K562 (cell line): ENCODE data around the gene TLL1. TPM values are rescaled to one million over a fixed set of nuclear protein-coding genes. Genes with fewer than 3 reads are reported as not detected.

ENCODE experiments used
- ATAC-seq: fragments of 200-7000 bp; cut with Tn5 transposase; 3 replicates; pipeline ENCODE4 v1.9.1; 2020; ENCODE audit warnings: moderate library complexity
- BruUV-seq: library from RNA; stranded (reverse); fragments of 400-500 nt; replicated peaks from 2 replicates; lab custom pipeline; 2021; lab: Mats Ljungman, UMichigan
- CTCF ChIA-PET: fragments of 300-600 bp; formaldehyde crosslinking; extraction: SDS; loops from one replicate; lab custom pipeline; 2021; ENCODE audit warnings: low intra/inter-chr PET ratio; lab: Yijun Ruan, JAX
- POLR2A ChIA-PET: fragments of 300-600, 350-650 bp; sonication (Branson Sonifier 250); formaldehyde crosslinking; extraction: SDS; loops from one replicate; lab custom pipeline; 2021; ENCODE audit warnings: antibody characterized with exemption, inconsistent platforms; lab: Yijun Ruan, JAX
- DNase-seq, 4 experiments: peaks; one replicate each; pipeline versions ENCODE4 v3.0.0 to v3.0.0-alpha.2; 2011 to 2018; ENCODE audit warnings: low spot score in 3 of 4, mixed read lengths in 3 of 4; ENCODE audit errors: extremely low read depth in 1 of 4
- FAIRE-seq: peaks from 2 replicates; lab custom pipeline; 2011; peaks lifted over from hg19 to GRCh38; lab: Jason Lieb, UNC
- H2AFZ ChIP-seq: 2 replicates; pipeline ENCODE4 v1.6.0; 2011; ENCODE audit warnings: low read depth, low read length, control low read depth, inconsistent platforms
- H3K27ac ChIP-seq: fragments of 200-600 bp; 3 replicates; pipeline ENCODE4 v1.8.0; 2011; ENCODE audit warnings: low read depth, mild to moderate bottlenecking, control low read depth, inconsistent platforms, low read length, moderate library complexity, mixed read lengths; ENCODE audit errors: extremely low read depth
- H3K27me3 ChIP-seq, 2 experiments: fragments of 300-600 bp in 1 of 2; 2 replicates in 1 of 2; 3 replicates in 1 of 2; pipeline versions ENCODE4 v1.6.0 to v1.8.0; 2011; ENCODE audit warnings: inconsistent platforms in 2 of 2, low read length in 2 of 2, mild to moderate bottlenecking in 1 of 2, mixed read lengths in 1 of 2, moderate library complexity in 1 of 2; ENCODE audit not compliant: control insufficient read depth in 2 of 2, insufficient read depth in 2 of 2
- H3K36me3 ChIP-seq: fragments of 300-600 bp; 3 replicates; pipeline ENCODE4 v1.8.0; 2011; ENCODE audit warnings: mild to moderate bottlenecking, low read length, inconsistent platforms; ENCODE audit not compliant: control insufficient read depth, insufficient read depth
- H3K4me1 ChIP-seq, 2 experiments: fragments of 200-600 bp in 1 of 2; replicated peaks in 1 of 2; 2 replicates in 1 of 2; 3 replicates in 1 of 2; pipeline versions ENCODE4 v1.5.1 to v1.8.0; 2011; ENCODE audit warnings: inconsistent platforms in 2 of 2, low read length in 2 of 2, mild to moderate bottlenecking in 1 of 2, mixed read lengths in 1 of 2, moderate library complexity in 1 of 2; ENCODE audit not compliant: control insufficient read depth in 2 of 2, insufficient read depth in 2 of 2
- H3K4me2 ChIP-seq: 2 replicates; pipeline ENCODE4 v1.6.1; 2011; ENCODE audit warnings: low read length, control low read depth, inconsistent platforms, mixed read lengths; ENCODE audit not compliant: insufficient read depth
- H3K4me3 ChIP-seq: fragments of 200-600 bp; sonication (generic), shearing (Covaris generic); 2 replicates; pipeline ENCODE4 v1.5.1; 2016; ENCODE audit warnings: control low read depth, inconsistent platforms
- H3K79me2 ChIP-seq: fragments of 200-600 bp; 3 replicates; pipeline ENCODE4 v1.8.0; 2011; ENCODE audit warnings: low read length, inconsistent platforms; ENCODE audit not compliant: control insufficient read depth, insufficient read depth
- H3K9ac ChIP-seq, 2 experiments: 2 replicates each; pipeline versions ENCODE4 v1.6.0 to v1.6.1; 2011; ENCODE audit warnings: low read depth in 2 of 2, low read length in 2 of 2, control low read depth in 1 of 2, inconsistent platforms in 1 of 2, mild to moderate bottlenecking in 1 of 2, mixed read lengths in 1 of 2; ENCODE audit not compliant: insufficient read depth in 1 of 2
- H3K9me1 ChIP-seq: one replicate; pipeline ENCODE4 v1.6.0; 2011; ENCODE audit warnings: inconsistent platforms, mild to moderate bottlenecking, low read length, moderate library complexity; ENCODE audit not compliant: control insufficient read depth, insufficient read depth
- H3K9me3 ChIP-seq: replicated peaks from 2 replicates; pipeline ENCODE4 v1.5.1; 2011; ENCODE audit warnings: low read depth, low read length, inconsistent platforms; ENCODE audit not compliant: control insufficient read depth, insufficient read depth
- H4K20me1 ChIP-seq: replicated peaks from 2 replicates; pipeline ENCODE4 v1.6.1; 2011; ENCODE audit warnings: low read length, inconsistent platforms, mixed read lengths; ENCODE audit not compliant: control insufficient read depth, insufficient read depth
- BRCA1 ChIP-seq, 2 experiments: fragments of 450-650 bp in 1 of 2; sonication (generic) in 1 of 2; formaldehyde crosslinking in 1 of 2; IDR thresholded peaks; 2 replicates each; pipeline versions ENCODE4 v1.5.0 to v1.6.1; 2017 to 2020; ENCODE audit warnings: mild to moderate bottlenecking in 1 of 2, missing genetic modification reagents in 1 of 2
- BRD9 ChIP-seq: fragments of 450-650 bp; IDR thresholded peaks from 2 replicates; pipeline ENCODE4 v1.6.1; 2018; ENCODE audit warnings: low read depth; ENCODE audit not compliant: partially characterized antibody
- CEBPB ChIP-seq: fragments of 450-650 bp; IDR thresholded peaks from 2 replicates; pipeline ENCODE4 v1.6.1; 2016; ENCODE audit warnings: missing genetic modification characterization, missing compliant biosample characterization
- EWSR1 ChIP-seq: fragments of 450-650 bp; IDR thresholded peaks from 2 replicates; pipeline ENCODE4 v1.6.1; 2018; ENCODE audit warnings: borderline replicate concordance, mild to moderate bottlenecking, low read depth, moderate library complexity; ENCODE audit not compliant: partially characterized antibody
- JUN ChIP-seq, 2 experiments: sonication (generic) in 1 of 2; formaldehyde crosslinking in 1 of 2; IDR thresholded peaks; 2 replicates each; pipeline versions ENCODE4 v1.6.1 to v1.8.0; 2012 to 2022; ENCODE audit warnings: borderline replicate concordance in 2 of 2, mild to moderate bottlenecking in 2 of 2, improper control_type of control experiment in 1 of 2, low read depth in 1 of 2, low read length in 1 of 2, missing genetic modification reagents in 1 of 2
- NFXL1 ChIP-seq: fragments of 450-650 bp; formaldehyde crosslinking; IDR thresholded peaks from 2 replicates; pipeline ENCODE4 v1.4.0; 2021; ENCODE audit warnings: mild to moderate bottlenecking
- NR2C2 ChIP-seq, 2 experiments: fragments of 200-800 bp in 1 of 2; sonication (Bioruptor generic) in 1 of 2; sonication (generic) in 1 of 2; formaldehyde crosslinking in 1 of 2; IDR thresholded peaks; 2 replicates each; pipeline versions ENCODE4 v1.6.1 to v1.8.0; 2016 to 2022; ENCODE audit warnings: mild to moderate bottlenecking in 1 of 2, missing compliant biosample characterization in 1 of 2, missing genetic modification characterization in 1 of 2, missing genetic modification reagents in 1 of 2
- PHF21A ChIP-seq: fragments of 450-650 bp; IDR thresholded peaks from 2 replicates; pipeline ENCODE4 v1.6.1; 2017; ENCODE audit warnings: low read depth, borderline replicate concordance
- RBM15 ChIP-seq: fragments of 200-400 bp; formaldehyde crosslinking; IDR thresholded peaks from 2 replicates; pipeline ENCODE4 v1.6.1; 2018; ENCODE audit warnings: mild to moderate bottlenecking, low read length, moderate library complexity; ENCODE audit not compliant: insufficient read depth
- ZNF274 ChIP-seq: IDR thresholded peaks from 2 replicates; pipeline ENCODE4 v1.6.1; 2011; ENCODE audit warnings: low read depth, mild to moderate bottlenecking, low read length, moderate library complexity, borderline replicate concordance
- ZNF384 ChIP-seq: IDR thresholded peaks from 2 replicates; pipeline ENCODE4 v1.6.1; 2012; ENCODE audit warnings: low read depth, low read length, improper control_type of control experiment
- ZNF830 ChIP-seq: fragments of 250-450 bp; sonication (Bioruptor Pico); IDR thresholded peaks from 2 replicates; pipeline ENCODE4 v1.5.0; 2021; ENCODE audit warnings: mild to moderate bottlenecking
- WGBS: fragments of 100-300 bp; shearing (Covaris generic); methylation state at CpG from one replicate; pipeline ENCODE4 v1.1.6; 2016; ENCODE audit warnings: low coverage, mixed read lengths; ENCODE audit not compliant: insufficient coverage; ENCODE audit errors: missing lambda C conversion rate; 5-methylcytosine and 5-hydroxymethylcytosine counted together
- in situ Hi-C: fragments of 300-500 bp; cut with MboI; formaldehyde crosslinking; loops from 4 replicates; pipeline ENCODE4 v1.15.0; 2018; ENCODE audit warnings: inconsistent platforms, mixed read lengths
- intact Hi-C: fragments of 100-400 bp; cut with micrococcal nuclease; formaldehyde crosslinking; loops from 2 replicates; pipeline ENCODE4 v1.14.2; 2022
- polyA plus RNA-seq, 8 experiments: library from polyadenylated mRNA; depleted of rRNA in 4 of 8; stranded (reverse) in 5 of 8; unstranded in 3 of 8; fragments of >200 nt; fragmentation: Nextera tagmentation in 2 of 8; fragmentation: Illumina TruSeq in 1 of 8; extraction: Ambion mirVana in 2 of 8; extraction: Trizol in 1 of 8; gene quantifications; 2 replicates each; pipeline versions ENCODE4 v1.2.1 to v1.2.3, GENCODE V29; 2011 to 2014; ENCODE audit warnings: inconsistent platforms in 1 of 8, missing spikeins in 1 of 8
- total RNA-seq, 7 experiments: library from RNA; depleted of rRNA in 6 of 7; stranded (reverse); fragments of >200 nt in 6 of 7; fragmentation: Illumina TruSeq in 2 of 7; extraction: Trizol in 2 of 7; gene quantifications; 2 replicates each; pipeline versions ENCODE4 v1.2.1 to v1.2.3, GENCODE V29; 2011 to 2021; ENCODE audit warnings: low replicate concordance in 1 of 7
- TF ChIP-seq, protein P1 (sequence below): fragments of 450-650 bp; formaldehyde crosslinking; conservative IDR thresholded peaks from 2 replicates; pipeline ENCODE4 v1.4.0; 2022; ENCODE audit warnings: mild to moderate bottlenecking, missing genetic modification characterization
- TF ChIP-seq, protein P2 (sequence below): sonication (generic); formaldehyde crosslinking; IDR thresholded peaks from 2 replicates; pipeline ENCODE4 v1.8.1; 2022; ENCODE audit warnings: missing genetic modification reagents

Gene TLL1
- total and polyA plus RNA-seq, 9 of the 15 experiments (the other 6 are each of a cell fraction or from before 2014, with no cell fraction given): not detected

DNA sequence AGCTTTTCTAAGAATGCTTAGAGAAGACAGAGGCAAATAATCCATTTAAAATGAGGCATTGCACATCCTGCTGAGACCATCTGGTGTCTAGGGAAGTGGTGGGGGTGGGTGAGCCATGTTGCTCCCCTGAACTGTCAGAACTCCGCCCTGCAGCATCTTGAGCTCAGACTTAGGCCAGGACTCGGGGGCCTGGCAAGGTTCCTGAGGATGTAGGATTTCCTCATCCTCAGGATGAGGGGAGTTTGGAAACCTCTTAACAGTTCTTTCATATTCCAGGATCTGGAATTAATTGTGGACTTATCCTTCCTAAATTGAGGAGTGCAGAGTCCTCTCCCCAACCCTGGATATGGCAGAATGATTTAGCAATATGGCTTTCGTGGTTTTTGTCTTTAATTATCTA lies 6.6 kb downstream of the TLL1 start:
- Histone ChIP-seq H3K27me3 (no peaks in the 10 kb centered on the region), H3K9me3 (no peaks in the 10 kb centered on the region), H3K9me1 (no peaks in the 10 kb centered on the region), H3K9ac (no peak overlapping the region), H3K79me2 (no peaks in the 10 kb centered on the region), H4K20me1 (no peaks in the 10 kb centered on the region), H3K27ac (no peak overlapping the region), H3K36me3 (no peaks in the 10 kb centered on the region), H3K4me3 (no peak overlapping the region), H2AFZ (no peak overlapping the region), H3K4me2 (no peak overlapping the region), H3K4me1 (peaks cover 0 to 3% of the 10 kb centered on the region in 2 experiments; a peak in 1 of 5 replicates)
- POLR2A ChIA-PET: no interaction called here
- in situ Hi-C loops: no loop called here
- CTCF ChIA-PET: no interaction called here
- ATAC-seq (no peak), FAIRE-seq (no peak), DNase-seq (no peak)
- TF ChIP-seq JUN (IDR thresholded peaks at IDR 0.05; ENCODE audit: borderline replicate concordance, low read depth, low read length) (no peak), JUN (CRISPR knock-in tag; IDR thresholded peaks at IDR 0.05; ENCODE audit: borderline replicate concordance) (no peak), NFXL1 (CRISPR knock-in tag) (no peak), CEBPB (tag) (no peak), EWSR1 (no peak), BRCA1 (IDR thresholded peaks at IDR 0.05) (no peak), BRCA1 (CRISPR knock-in tag; IDR thresholded peaks at IDR 0.05) (no peak), ZNF274 (no peak), PHF21A (no peak), ZNF384 (no peak), NR2C2 (CRISPR knock-in tag; IDR thresholded peaks at IDR 0.05) (no peak), NR2C2 (tag; IDR thresholded peaks at IDR 0.05) (no peak), RBM15 (no peak), ZNF830 (no peak), BRD9 (no peak)
- TF ChIP-seq, protein P1, sequence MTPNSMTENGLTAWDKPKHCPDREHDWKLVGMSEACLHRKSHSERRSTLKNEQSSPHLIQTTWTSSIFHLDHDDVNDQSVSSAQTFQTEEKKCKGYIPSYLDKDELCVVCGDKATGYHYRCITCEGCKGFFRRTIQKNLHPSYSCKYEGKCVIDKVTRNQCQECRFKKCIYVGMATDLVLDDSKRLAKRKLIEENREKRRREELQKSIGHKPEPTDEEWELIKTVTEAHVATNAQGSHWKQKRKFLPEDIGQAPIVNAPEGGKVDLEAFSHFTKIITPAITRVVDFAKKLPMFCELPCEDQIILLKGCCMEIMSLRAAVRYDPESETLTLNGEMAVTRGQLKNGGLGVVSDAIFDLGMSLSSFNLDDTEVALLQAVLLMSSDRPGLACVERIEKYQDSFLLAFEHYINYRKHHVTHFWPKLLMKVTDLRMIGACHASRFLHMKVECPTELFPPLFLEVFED (CRISPR knock-in tag): no peak
- TF ChIP-seq, protein P2, sequence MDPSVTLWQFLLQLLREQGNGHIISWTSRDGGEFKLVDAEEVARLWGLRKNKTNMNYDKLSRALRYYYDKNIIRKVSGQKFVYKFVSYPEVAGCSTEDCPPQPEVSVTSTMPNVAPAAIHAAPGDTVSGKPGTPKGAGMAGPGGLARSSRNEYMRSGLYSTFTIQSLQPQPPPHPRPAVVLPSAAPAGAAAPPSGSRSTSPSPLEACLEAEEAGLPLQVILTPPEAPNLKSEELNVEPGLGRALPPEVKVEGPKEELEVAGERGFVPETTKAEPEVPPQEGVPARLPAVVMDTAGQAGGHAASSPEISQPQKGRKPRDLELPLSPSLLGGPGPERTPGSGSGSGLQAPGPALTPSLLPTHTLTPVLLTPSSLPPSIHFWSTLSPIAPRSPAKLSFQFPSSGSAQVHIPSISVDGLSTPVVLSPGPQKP (CRISPR knock-in tag): no peak
- WGBS: 0% methylated on average over 3 of the region's 3 CpGs
- BruUV-seq: no TSS peak
- intact Hi-C loops: no loop called here
